HL-60/S4 treated with retinoic acid at 250 ng/mL for 4 days and 3 days (cell line): ENCODE measurements around the gene CSNK1D.

Source experiments
- in situ Hi-C: fragments of 300-500 bp; cut with MboI; formaldehyde crosslinking; loops from 2 replicates; pipeline ENCODE4 v1.7.0; 2022; ENCODE audit warnings: low sequenced_read_pairs

Gene CSNK1D

GRCh38 chr17:82276938-82277337, 3.4 kb upstream of the CSNK1D start:
- in situ Hi-C loops = no loop called here

- in situ Hi-C loops = no loop called here
Observed at GRCh38 chr17:82275326-82275725, 1.8 kb upstream of the CSNK1D start.

- in situ Hi-C loops = no loop called here
Observed at GRCh38 chr17:82274134-82275020, 877 bp upstream of the CSNK1D start.

- in situ Hi-C loops = no loop called here
Observed at GRCh38 chr17:82272495-82273326, 789 bp downstream of the CSNK1D start.

- in situ Hi-C loops = no loop called here
Observed at GRCh38 chr17:82271401-82271800, 2.1 kb downstream of the CSNK1D start.

GRCh38 chr17:82270651-82271050, 2.8 kb downstream of the CSNK1D start:
- in situ Hi-C loops = no loop called here

- in situ Hi-C loops = no loop called here
Observed at GRCh38 chr17:82269882-82270500, 3.5 kb downstream of the CSNK1D start.

- in situ Hi-C loops = no loop called here
Observed at GRCh38 chr17:82269138-82269881, 4.2 kb downstream of the CSNK1D start.

GRCh38 chr17:82267575-82268379, 5.7 kb downstream of the CSNK1D start:
- in situ Hi-C loops = no loop called here

GRCh38 chr17:82266142-82266541, 7.4 kb downstream of the CSNK1D start:
- in situ Hi-C loops = no loop called here

GRCh38 chr17:82263641-82264040, 9.9 kb downstream of the CSNK1D start:
- in situ Hi-C loops = no loop called here

GRCh38 chr17:82262344-82262743, 11.2 kb downstream of the CSNK1D start:
- in situ Hi-C loops = no loop called here

- in situ Hi-C loops = loop anchor here (10.0 kb wide), 1 partner anchor 145 kb away; no protein-coding TSS in a partner anchor
Observed at GRCh38 chr17:82259972-82260961, 13.2 kb downstream of the CSNK1D start.

- in situ Hi-C loops = loop anchor here (10.0 kb wide), 1 partner anchor 146 kb away; no protein-coding TSS in a partner anchor
Observed at GRCh38 chr17:82258555-82258954, 14.9 kb downstream of the CSNK1D start.

GRCh38 chr17:82257473-82257872, 16.0 kb downstream of the CSNK1D start:
- in situ Hi-C loops = loop anchor here (10.0 kb wide), 1 partner anchor 147 kb away; no protein-coding TSS in a partner anchor

- in situ Hi-C loops = loop anchor here (10.0 kb wide), 1 partner anchor 148 kb away; no protein-coding TSS in a partner anchor
Observed at GRCh38 chr17:82256242-82256885, 17.1 kb downstream of the CSNK1D start.

GRCh38 chr17:82255402-82255972, 18.0 kb downstream of the CSNK1D start:
- in situ Hi-C loops = loop anchor here (10.0 kb wide), 1 partner anchor 149 kb away; no protein-coding TSS in a partner anchor
